Endodermal cell (in vitro differentiated cells): ENCODE measurements around the gene DGKG. TPM values are rescaled to one million over a fixed set of nuclear protein-coding genes. Genes with fewer than 3 reads are reported as not detected.

ENCODE experiments used
- DNase-seq: peaks from one replicate; pipeline ENCODE4 v3.0.0-alpha.2; 2017
- H3K27ac ChIP-seq: 2 replicates; pipeline ENCODE4 v1.5.1; 2013; ENCODE audit warnings: mild to moderate bottlenecking, low read depth, low read length, moderate library complexity
- H3K27me3 ChIP-seq: 2 replicates; pipeline ENCODE4 v1.6.1; 2013; ENCODE audit warnings: mild to moderate bottlenecking, low read length, moderate library complexity; ENCODE audit not compliant: insufficient read depth, control insufficient read depth, poor library complexity, severe bottlenecking
- H3K36me3 ChIP-seq: 2 replicates; pipeline ENCODE4 v1.7.0; 2013; ENCODE audit warnings: mild to moderate bottlenecking, low read length, moderate library complexity; ENCODE audit not compliant: control insufficient read depth, insufficient read depth
- H3K4me1 ChIP-seq: one replicate; pipeline ENCODE4 v1.7.0; 2013; ENCODE audit warnings: low read length; ENCODE audit not compliant: control insufficient read depth, insufficient read depth
- H3K4me3 ChIP-seq: 2 replicates; pipeline ENCODE4 v1.5.1; 2013; ENCODE audit warnings: mild to moderate bottlenecking, low read length, moderate library complexity
- H3K9ac ChIP-seq: 2 replicates; pipeline ENCODE4 v1.6.1; 2013; ENCODE audit warnings: mild to moderate bottlenecking, low read length, moderate library complexity; ENCODE audit not compliant: poor library complexity, severe bottlenecking; ENCODE audit errors: extremely low read depth
- H3K9me3 ChIP-seq: 2 replicates; pipeline ENCODE4 v1.6.1; 2013; ENCODE audit warnings: mild to moderate bottlenecking, low read length, moderate library complexity; ENCODE audit not compliant: control insufficient read depth
- H3K27ac Mint-ChIP-seq: 2 replicates; pipeline ENCODE4 v1.8.0; 2020; ENCODE audit warnings: mixed read lengths
- H3K27me3 Mint-ChIP-seq: 2 replicates; pipeline ENCODE4 v1.8.0; 2021; ENCODE audit warnings: mild to moderate bottlenecking, mixed read lengths; ENCODE audit not compliant: insufficient read depth
- H3K36me3 Mint-ChIP-seq: 2 replicates; pipeline ENCODE4 v1.8.0; 2020; ENCODE audit warnings: low read depth, mixed read lengths
- H3K4me1 Mint-ChIP-seq: 2 replicates; pipeline ENCODE4 v1.8.0; 2020; ENCODE audit warnings: mixed read lengths
- H3K4me3 Mint-ChIP-seq: 2 replicates; pipeline ENCODE4 v1.8.0; 2020; ENCODE audit warnings: mild to moderate bottlenecking, moderate library complexity, mixed read lengths
- H3K9me3 Mint-ChIP-seq: 2 replicates; pipeline ENCODE4 v1.8.0; 2020; ENCODE audit warnings: mild to moderate bottlenecking, mixed read lengths
- WGBS, 2 experiments: methylation state at CpG; one replicate each; pipeline versions ENCODE4 v1.1.5 to v1.1.7; 2013; ENCODE audit warnings: missing lambda C conversion rate in 2 of 2, mixed read lengths in 1 of 2; ENCODE audit not compliant: insufficient coverage in 1 of 2, insufficient read length in 1 of 2; 5-methylcytosine and 5-hydroxymethylcytosine counted together
- total RNA-seq, 2 donors: library from RNA; stranded (reverse); fragmentation: NEBNext Ultra II Directional in 1 of 2; extraction: Animal tissue kit (Norgen Biotek cat#: 25700) in 1 of 2; gene quantifications; 2 replicates in 1 of 2; 3 replicates in 1 of 2; pipeline ENCODE4 v1.2.1, GENCODE V29; 2021
- TF ChIP-seq, protein P1 (sequence below): fragments of 200-600 bp; sonication (generic); conservative IDR thresholded peaks from 2 replicates; pipeline ENCODE4 v1.5.0; 2021; ENCODE audit warnings: antibody characterized with exemption, mild to moderate bottlenecking

The DGKG gene
- total RNA-seq, 2 donors from 2014 or later, result 0.86 to 1.8 TPM

DNA sequence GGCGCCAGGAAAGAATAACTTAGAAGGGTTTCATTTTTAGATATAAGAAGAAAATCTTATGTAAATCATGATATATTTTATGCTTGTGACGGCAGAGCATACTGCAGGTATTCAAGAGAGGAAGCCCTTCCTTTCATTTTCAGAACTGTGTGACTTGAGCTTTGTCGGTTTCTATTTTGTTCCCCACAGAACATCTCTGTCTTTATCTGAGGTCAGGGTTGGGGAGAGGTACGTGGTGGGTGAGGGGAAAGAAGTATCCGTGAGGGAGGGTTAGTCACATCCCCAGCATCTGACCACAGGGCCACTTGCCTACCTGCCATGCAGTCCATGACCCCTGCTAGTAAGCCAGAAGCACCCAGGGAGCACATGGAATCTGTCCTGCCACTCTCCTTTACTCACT is 126.5 kb downstream of the DGKG start:
- H3K27me3 Mint-ChIP-seq, result peaks cover 10% of the 10 kb centered on the region
- WGBS, 2 experiments, result 82 to 100% methylated on average over 2 to 5 of the region's 5 CpGs
- H3K9ac ChIP-seq, result no peak overlapping the region

DNA sequence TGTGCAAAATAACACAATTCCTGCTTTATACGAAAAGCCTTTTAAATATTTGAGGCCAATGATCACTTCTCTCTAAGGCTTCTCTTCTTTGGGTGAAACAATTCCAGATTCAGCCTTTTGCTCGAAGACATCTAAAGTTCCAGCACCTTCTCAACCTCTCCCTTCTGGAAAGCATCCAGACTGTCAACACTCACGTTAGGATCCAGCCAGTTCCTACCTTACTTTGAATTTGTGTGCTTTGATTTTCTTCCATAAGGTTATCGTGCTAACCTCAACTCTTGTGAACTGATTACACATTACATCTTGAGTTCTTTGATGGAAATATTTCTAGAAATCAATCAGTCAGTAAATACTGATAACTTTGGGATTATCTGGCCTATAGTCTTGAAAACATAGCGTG is 127.9 kb downstream of the DGKG start:
- H3K4me1 ChIP-seq, result no peaks in the 10 kb centered on the region
- no peak overlapping the region for H3K4me3 ChIP-seq
- WGBS, 2 experiments, result 94% methylated on average over 5 of the region's 5 CpGs
- H3K9me3 Mint-ChIP-seq, result no peaks in the 10 kb centered on the region
- no peaks in the 10 kb centered on the region for H3K36me3 Mint-ChIP-seq
- H3K27me3 Mint-ChIP-seq, result peaks cover 12% of the 10 kb centered on the region
- H3K27ac ChIP-seq, result no peak overlapping the region
- no peak overlapping the region for H3K4me3 Mint-ChIP-seq
- no peaks in the 10 kb centered on the region for H3K9me3 ChIP-seq
- H3K27ac Mint-ChIP-seq, result no peak overlapping the region
- H3K4me1 Mint-ChIP-seq, result peaks cover 2% of the 10 kb centered on the region
- H3K9ac ChIP-seq, result no peak overlapping the region
- TF ChIP-seq, protein P1, sequence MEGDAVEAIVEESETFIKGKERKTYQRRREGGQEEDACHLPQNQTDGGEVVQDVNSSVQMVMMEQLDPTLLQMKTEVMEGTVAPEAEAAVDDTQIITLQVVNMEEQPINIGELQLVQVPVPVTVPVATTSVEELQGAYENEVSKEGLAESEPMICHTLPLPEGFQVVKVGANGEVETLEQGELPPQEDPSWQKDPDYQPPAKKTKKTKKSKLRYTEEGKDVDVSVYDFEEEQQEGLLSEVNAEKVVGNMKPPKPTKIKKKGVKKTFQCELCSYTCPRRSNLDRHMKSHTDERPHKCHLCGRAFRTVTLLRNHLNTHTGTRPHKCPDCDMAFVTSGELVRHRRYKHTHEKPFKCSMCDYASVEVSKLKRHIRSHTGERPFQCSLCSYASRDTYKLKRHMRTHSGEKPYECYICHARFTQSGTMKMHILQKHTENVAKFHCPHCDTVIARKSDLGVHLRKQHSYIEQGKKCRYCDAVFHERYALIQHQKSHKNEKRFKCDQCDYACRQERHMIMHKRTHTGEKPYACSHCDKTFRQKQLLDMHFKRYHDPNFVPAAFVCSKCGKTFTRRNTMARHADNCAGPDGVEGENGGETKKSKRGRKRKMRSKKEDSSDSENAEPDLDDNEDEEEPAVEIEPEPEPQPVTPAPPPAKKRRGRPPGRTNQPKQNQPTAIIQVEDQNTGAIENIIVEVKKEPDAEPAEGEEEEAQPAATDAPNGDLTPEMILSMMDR, result no peak
- DNase-seq, result no peak
- H3K36me3 ChIP-seq, result no peaks in the 10 kb centered on the region
- no peaks in the 10 kb centered on the region for H3K27me3 ChIP-seq

More for the DNA sequence above, 126.5 kb downstream of the DGKG start:
- Mint-ChIP-seq H3K4me1 (peaks cover 2% of the 10 kb centered on the region), H3K27ac (no peak overlapping the region), H3K4me3 (no peak overlapping the region), H3K36me3 (no peaks in the 10 kb centered on the region), H3K9me3 (no peaks in the 10 kb centered on the region)
- DNase-seq, result no peak
- H3K9me3 ChIP-seq, result no peaks in the 10 kb centered on the region
- TF ChIP-seq, protein P1, result no peak
- H3K4me1 ChIP-seq, result no peaks in the 10 kb centered on the region
- no peaks in the 10 kb centered on the region for H3K36me3 ChIP-seq
- H3K27ac ChIP-seq, result no peak overlapping the region
- no peaks in the 10 kb centered on the region for H3K27me3 ChIP-seq
- no peak overlapping the region for H3K4me3 ChIP-seq

DNA sequence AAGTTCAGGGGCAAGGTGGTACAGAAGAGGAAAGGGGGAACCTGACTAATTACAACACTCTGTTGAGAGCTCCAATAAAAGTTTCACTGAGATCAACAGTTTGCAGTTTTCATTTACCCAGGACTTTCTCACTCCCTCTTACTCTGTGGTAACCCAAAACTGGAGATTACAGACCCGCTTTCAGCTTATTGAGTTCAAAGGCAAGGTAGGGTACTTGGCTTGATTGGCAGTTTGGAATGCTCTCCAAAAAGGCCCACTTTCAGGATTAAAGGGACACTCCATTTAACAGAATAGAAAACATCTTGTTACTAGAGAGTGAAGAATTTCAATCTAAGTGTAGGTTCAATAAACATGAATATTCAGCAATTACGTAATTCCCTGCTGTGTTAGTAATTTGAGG is 135.6 kb downstream of the DGKG start:
- Histone ChIP-seq H3K27me3 (no peaks in the 10 kb centered on the region), H3K4me3 (no peak overlapping the region), H3K27ac (no peak overlapping the region), H3K36me3 (no peaks in the 10 kb centered on the region), H3K9me3 (no peaks in the 10 kb centered on the region), H3K4me1 (no peaks in the 10 kb centered on the region), H3K9ac (no peak overlapping the region)
- no peaks in the 10 kb centered on the region for H3K9me3 Mint-ChIP-seq
- TF ChIP-seq, protein P1, result no peak
- WGBS, 2 experiments, result 96 to 100% methylated on average over 1 to 2 of the region's 2 CpGs
- no peak overlapping the region for H3K27ac Mint-ChIP-seq
- H3K4me1 Mint-ChIP-seq, result peaks cover 5% of the 10 kb centered on the region
- DNase-seq, result no peak
- no peak overlapping the region for H3K4me3 Mint-ChIP-seq
- H3K36me3 Mint-ChIP-seq, result no peaks in the 10 kb centered on the region
- H3K27me3 Mint-ChIP-seq, result peaks cover 7% of the 10 kb centered on the region
